NCI-H748 treated with DMSO at 0.1 percent for 48 hours (cell line): ENCODE results near the gene SUGP2.
A peak's percentile ranks its signal among the peaks of the same experiment; 100 is the strongest.

Experiments
- DNase-seq: peaks from one replicate; lab custom pipeline; 2025; lab: John Stamatoyannopoulos, UW

The SUGP2 gene

GRCh38 chr19:19059018-19059836 lies 25.9 kb upstream of the SUGP2 start:
- no peak for DNase-seq

DNA sequence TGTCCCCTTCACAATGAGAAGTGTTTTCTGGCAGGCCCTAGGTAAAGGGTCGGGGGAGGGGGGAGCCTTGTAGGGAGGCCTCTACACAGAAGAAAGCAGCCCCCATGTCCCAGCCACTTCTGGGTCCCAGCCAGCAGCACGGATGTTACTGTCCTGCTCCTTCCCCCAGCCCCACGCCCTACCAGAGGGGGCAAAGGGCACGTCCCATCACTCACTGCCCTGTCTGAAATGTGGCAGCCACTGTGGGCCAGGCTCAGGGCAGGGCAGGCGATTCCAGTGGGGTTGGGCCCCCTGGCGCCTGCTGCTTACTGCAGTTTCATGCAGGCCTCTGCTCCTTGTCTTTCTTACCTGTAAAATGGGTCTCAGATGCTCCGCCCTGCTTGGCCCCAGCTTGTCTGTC lies 24.4 kb upstream of the SUGP2 start:
- no peak for DNase-seq

DNA sequence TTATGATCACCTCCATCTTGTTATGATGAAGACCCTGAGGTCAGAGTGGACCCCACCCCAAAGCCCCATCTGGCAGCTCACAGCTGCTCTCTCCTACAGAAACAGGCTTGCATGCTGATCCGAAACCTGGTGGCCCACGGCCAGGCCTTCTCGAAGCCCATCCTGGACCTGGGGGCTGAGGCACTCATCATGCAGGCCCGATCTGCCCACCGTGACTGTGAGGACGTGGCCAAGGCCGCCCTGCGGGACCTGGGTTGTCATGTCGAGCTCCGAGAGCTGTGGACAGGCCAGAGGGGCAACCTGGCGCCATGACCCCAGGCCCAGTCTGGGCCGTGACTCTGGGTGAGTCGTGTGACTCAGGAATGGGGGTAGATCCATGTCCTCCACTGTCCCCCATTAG lies 24.0 kb upstream of the SUGP2 start:
- no peak for DNase-seq

- no peak for DNase-seq
These were observed 23.4 kb upstream of the SUGP2 start for GRCh38 chr19:19056636-19057275.

GRCh38 chr19:19055701-19056100 lies 22.4 kb upstream of the SUGP2 start:
- no peak for DNase-seq

DNA sequence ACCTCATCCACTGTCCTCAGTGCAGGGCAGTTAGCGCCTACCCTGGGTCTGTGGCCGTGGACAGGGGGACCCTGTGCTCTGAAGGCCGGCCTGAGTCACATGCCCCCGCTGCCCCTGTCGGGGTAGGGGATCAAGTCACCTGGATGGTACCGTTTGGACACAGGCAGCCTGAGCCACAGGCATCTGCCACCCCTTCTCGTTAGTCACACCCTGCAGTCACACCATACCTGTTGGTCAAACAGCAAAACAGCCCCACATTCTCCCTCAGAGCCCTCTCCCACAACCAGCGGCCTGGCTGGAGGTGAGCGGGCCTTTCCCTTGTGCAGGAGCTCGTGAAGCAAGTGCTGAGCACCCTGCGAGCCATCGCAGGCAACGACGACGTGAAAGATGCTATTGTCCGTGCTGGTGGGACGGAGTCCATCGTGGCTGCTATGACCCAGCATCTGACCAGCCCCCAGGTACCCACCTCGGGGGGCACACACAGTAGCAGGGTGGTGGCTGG lies 21.7 kb upstream of the SUGP2 start:
- no peak for DNase-seq

DNA sequence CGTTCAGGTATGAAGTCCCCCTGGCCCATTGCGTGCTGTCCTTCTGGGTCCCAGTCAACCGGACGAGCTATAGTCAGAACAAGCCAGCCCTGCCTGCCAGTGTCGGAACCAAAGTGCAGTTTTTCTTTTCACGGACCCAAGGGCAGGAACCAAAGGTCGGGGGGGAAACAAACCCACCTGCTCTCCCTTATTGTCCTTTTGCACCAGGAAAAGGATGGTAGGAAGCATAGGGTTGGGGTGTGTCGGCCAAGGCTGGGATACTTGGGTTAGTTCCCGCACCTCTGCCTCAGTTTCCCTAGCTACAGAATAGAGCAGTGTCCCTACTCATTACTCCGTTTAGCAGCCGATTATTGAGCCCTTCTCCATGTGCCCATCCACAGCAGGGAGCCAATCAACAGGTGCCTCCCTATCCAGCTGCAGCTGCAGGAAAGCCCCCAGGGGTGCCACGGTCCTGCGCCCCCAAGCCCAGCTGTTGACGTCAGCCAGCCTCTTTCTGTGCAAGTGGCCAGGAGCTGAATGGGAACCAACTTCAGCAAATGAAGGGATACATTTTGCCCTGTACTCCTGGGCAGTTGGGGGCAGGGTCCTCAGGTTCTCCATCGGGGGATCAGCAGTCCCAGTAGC lies 21.1 kb upstream of the SUGP2 start:
- DNase-seq: no peak

GRCh38 chr19:19053508-19054314 lies 20.4 kb upstream of the SUGP2 start:
- DNase-seq: no peak

GRCh38 chr19:19052921-19053320 lies 19.6 kb upstream of the SUGP2 start:
- DNase-seq: no peak

GRCh38 chr19:19051478-19052213 lies 18.3 kb upstream of the SUGP2 start:
- DNase-seq: no peak

GRCh38 chr19:19050731-19051130 lies 17.4 kb upstream of the SUGP2 start:
- DNase-seq: no peak

DNA sequence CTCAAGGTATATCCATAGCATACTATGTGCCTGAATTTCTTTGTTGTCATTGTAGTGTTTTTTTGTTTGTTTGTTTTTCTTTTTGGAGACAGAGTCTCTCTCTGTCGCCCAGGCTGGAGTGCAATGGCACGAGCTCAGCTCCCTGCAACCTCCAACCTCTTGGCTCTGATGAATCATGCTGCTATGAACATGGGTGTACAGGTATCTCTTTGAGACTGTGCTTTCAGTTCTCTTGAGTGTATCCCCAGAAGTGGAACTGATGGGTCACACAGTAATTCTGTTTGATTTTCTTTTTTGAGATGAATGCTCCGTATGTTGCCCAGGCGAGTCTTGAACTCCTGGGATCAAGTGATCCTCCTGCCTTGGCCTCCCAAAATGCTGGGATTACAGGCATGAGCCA lies 16.8 kb upstream of the SUGP2 start:
- DNase-seq: no peak

DNA sequence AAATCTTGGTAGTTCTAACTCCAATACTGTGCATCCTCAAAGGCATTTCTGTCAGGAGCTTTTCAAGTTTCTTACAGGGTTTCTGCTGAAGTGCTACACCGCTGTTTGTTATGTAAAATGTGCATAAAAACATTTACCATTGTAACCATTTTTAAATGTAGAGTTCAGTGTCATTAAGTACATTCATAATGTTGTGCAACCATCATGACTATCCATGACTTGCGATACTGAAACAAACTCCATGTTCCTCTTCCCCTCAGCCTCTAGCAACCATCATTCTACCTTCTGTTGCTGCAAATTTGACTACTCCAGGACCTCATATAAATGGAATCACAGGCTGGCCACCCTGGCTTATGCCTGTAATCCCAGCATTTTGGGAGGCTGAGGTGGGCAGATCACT lies 16.1 kb upstream of the SUGP2 start:
- DNase-seq: no peak

DNA sequence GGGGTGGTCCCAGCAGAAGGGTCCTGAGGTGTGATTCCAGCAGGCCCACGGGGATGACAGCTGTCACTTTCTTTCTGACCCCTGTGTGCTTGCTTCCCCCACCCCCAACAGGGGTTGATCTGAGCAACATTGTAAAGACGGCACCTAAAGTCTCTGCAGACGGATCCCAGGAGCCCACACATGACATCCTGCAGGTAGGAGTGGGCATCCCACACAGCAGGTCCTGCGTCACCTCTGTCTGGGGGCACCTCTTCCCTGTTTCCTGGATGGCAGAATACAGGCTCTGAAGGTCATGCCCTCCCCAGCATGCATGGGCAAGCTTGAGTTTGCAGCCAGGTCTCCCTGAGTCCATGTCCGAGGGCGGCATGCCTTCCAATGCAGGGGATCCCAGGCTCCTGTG lies 10.6 kb upstream of the SUGP2 start:
- no peak for DNase-seq

- no peak for DNase-seq
These were observed 10.2 kb upstream of the SUGP2 start for GRCh38 chr19:19043481-19043880.

GRCh38 chr19:19042732-19043280 lies 9.5 kb upstream of the SUGP2 start:
- no peak for DNase-seq

GRCh38 chr19:19040417-19040816 lies 7.1 kb upstream of the SUGP2 start:
- no peak for DNase-seq

DNA sequence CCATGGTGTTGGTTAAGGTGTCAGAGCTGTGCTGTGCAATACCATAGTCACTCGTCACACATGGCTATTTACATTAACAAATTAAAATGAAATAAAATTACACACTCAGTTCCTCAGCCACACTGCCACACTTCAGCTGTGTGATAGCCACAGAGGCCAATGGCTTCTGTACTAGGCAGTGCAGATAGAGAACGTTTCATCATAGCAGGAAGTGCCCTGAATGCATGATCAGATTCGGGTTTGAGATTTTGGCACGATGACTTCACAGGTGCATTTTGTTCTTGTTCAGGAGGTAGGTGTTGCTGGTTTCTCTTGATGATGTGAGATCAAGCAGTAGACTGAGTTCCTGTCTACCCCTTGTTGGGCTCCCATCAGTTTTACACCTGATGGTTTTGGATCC lies 6.6 kb upstream of the SUGP2 start:
- no peak for DNase-seq

DNA sequence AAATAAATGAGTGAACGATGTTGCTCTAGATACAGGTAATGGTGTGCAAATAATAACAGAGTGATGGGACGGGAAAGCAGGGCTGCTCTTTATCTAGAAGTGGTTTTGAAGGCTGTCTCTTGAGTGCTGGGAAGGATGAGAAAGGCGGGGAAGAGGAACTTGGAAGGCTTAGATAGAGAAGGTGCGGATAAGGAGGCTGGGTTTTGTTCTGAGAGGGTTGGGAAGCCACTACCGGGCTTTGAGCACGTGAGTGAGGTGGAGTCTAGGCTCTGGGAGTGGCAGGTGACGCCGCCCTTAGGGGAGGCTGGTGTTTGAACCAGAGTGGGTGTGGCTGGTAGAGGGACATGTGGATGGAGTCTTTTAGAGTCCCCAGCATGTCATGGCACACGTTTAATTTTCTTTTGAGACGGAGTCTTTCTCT lies 897 bp upstream of the SUGP2 start:
- peak; percentile 13 for DNase-seq

GRCh38 chr19:19033176-19033425 lies 216 bp downstream of the SUGP2 start:
- DNase-seq: no peak

GRCh38 chr19:19032420-19033175 lies 719 bp downstream of the SUGP2 start:
- peak; percentile 35 for DNase-seq
